K562 (cell line): ENCODE data around the gene ZDHHC12. TPM values are rescaled to one million over a fixed set of nuclear protein-coding genes. Genes with fewer than 3 reads are reported as not detected.

ENCODE experiments used
- CTBP1 ChIP-seq: fragments of 450-650 bp; IDR thresholded peaks from 2 replicates; pipeline ENCODE4 v1.6.1; 2016; ENCODE audit warnings: borderline replicate concordance
- ELK3 ChIP-seq: fragments of 450-650 bp; formaldehyde crosslinking; IDR thresholded peaks from 2 replicates; pipeline ENCODE4 v1.4.0; 2020; ENCODE audit warnings: mild to moderate bottlenecking
- HNRNPUL1 ChIP-seq: fragments of 200-400 bp; formaldehyde crosslinking; IDR thresholded peaks from 2 replicates; pipeline ENCODE4 v1.6.1; 2017; ENCODE audit warnings: low read length
- MBD1 ChIP-seq: fragments of 250-450 bp; sonication (Bioruptor Pico); IDR thresholded peaks from 2 replicates; pipeline ENCODE4 v1.8.0; 2022; ENCODE audit warnings: inconsistent platforms
- MLX ChIP-seq, 2 experiments: fragments of 450-650 bp in 1 of 2; sonication (generic) in 1 of 2; formaldehyde crosslinking; conservative IDR thresholded peaks; 2 replicates each; pipeline versions ENCODE4 v1.4.0 to v1.8.1; 2020 to 2022; ENCODE audit warnings: mild to moderate bottlenecking in 1 of 2, missing genetic modification reagents in 1 of 2
- RBM17 ChIP-seq: fragments of 200-400 bp; formaldehyde crosslinking; IDR thresholded peaks from 2 replicates; pipeline ENCODE4 v1.6.1; 2017; ENCODE audit warnings: low read depth, mild to moderate bottlenecking, low read length, borderline replicate concordance
- STAT5A ChIP-seq: IDR thresholded peaks from 2 replicates; pipeline ENCODE4 v1.6.1; 2012; ENCODE audit warnings: low read length, inconsistent platforms, borderline replicate concordance
- ZNF280B ChIP-seq: fragments of 250-450 bp; sonication (Bioruptor Pico); IDR thresholded peaks from 2 replicates; pipeline ENCODE4 v1.5.1; 2021; ENCODE audit warnings: mild to moderate bottlenecking
- ZNF282 ChIP-seq: sonication (generic); formaldehyde crosslinking; IDR thresholded peaks from 2 replicates; pipeline ENCODE4 v1.8.1; 2023; ENCODE audit warnings: missing genetic modification reagents
- ZNF407 ChIP-seq: fragments of 450-650 bp; IDR thresholded peaks from 2 replicates; pipeline ENCODE4 v1.6.1; 2016; ENCODE audit warnings: low read depth
- ZNF584 ChIP-seq: fragments of 200-800 bp; sonication (Bioruptor generic); IDR thresholded peaks from 2 replicates; pipeline ENCODE4 v1.6.1; 2016; ENCODE audit warnings: low read depth, mild to moderate bottlenecking, missing genetic modification characterization, missing compliant biosample characterization
- polyA plus RNA-seq, 8 experiments: library from polyadenylated mRNA; depleted of rRNA in 4 of 8; stranded (reverse) in 5 of 8; unstranded in 3 of 8; fragments of >200 nt; fragmentation: Nextera tagmentation in 2 of 8; fragmentation: Illumina TruSeq in 1 of 8; extraction: Ambion mirVana in 2 of 8; extraction: Trizol in 1 of 8; gene quantifications; 2 replicates each; pipeline versions ENCODE4 v1.2.1 to v1.2.3, GENCODE V29; 2011 to 2014; ENCODE audit warnings: inconsistent platforms in 1 of 8, missing spikeins in 1 of 8
- total RNA-seq, 7 experiments: library from RNA; depleted of rRNA in 6 of 7; stranded (reverse); fragments of >200 nt in 6 of 7; fragmentation: Illumina TruSeq in 2 of 7; extraction: Trizol in 2 of 7; gene quantifications; 2 replicates each; pipeline versions ENCODE4 v1.2.1 to v1.2.3, GENCODE V29; 2011 to 2021; ENCODE audit warnings: low replicate concordance in 1 of 7

The ZDHHC12 gene
- total and polyA plus RNA-seq, 9 of the 15 experiments (the other 6 are each of a cell fraction or from before 2014, with no cell fraction given): 0.21 to 38.0 (median 13.8) TPM

- TF ChIP-seq HNRNPUL1 (no peak), STAT5A (no peak), MLX (CRISPR knock-in tag; conservative IDR thresholded peaks at IDR 0.05) (0 out of 4 replicates have a peak, but pooled peaks of 1 of the 2 experiments have one; percentile 24), CTBP1 (no peak; the same call in 1 of the 2 replicates), ZNF407 (no peak), RBM17 (no peak), ZNF282 (CRISPR knock-in tag) (no peak), ZNF280B (no peak), ELK3 (CRISPR knock-in tag) (no peak), MBD1 (CRISPR knock-in tag) (no peak), ZNF584 (CRISPR knock-in tag) (no peak)
Measured at GRCh38 chr9:128689820-128690683, 33.9 kb downstream of the ZDHHC12 start (continued).
